RKO (cell line): ENCODE data around the gene LRP1-AS.
"Not testable (repeated sequence)": the region's sequence is repeated elsewhere in the genome, so short reads cannot be mapped to it uniquely, and the experiment has no call there.

ENCODE experiments used
- DNase-seq: peaks from one replicate; pipeline ENCODE4 v3.0.0-alpha.2; 2016; ENCODE audit warnings: low spot score

LRP1-AS gene

GRCh38 chr12:57139796-57140649, 7.4 kb downstream of the LRP1-AS start:
- no peak for DNase-seq

- no peak for DNase-seq
These were observed 8.7 kb downstream of the LRP1-AS start for GRCh38 chr12:57138526-57139272.

DNA sequence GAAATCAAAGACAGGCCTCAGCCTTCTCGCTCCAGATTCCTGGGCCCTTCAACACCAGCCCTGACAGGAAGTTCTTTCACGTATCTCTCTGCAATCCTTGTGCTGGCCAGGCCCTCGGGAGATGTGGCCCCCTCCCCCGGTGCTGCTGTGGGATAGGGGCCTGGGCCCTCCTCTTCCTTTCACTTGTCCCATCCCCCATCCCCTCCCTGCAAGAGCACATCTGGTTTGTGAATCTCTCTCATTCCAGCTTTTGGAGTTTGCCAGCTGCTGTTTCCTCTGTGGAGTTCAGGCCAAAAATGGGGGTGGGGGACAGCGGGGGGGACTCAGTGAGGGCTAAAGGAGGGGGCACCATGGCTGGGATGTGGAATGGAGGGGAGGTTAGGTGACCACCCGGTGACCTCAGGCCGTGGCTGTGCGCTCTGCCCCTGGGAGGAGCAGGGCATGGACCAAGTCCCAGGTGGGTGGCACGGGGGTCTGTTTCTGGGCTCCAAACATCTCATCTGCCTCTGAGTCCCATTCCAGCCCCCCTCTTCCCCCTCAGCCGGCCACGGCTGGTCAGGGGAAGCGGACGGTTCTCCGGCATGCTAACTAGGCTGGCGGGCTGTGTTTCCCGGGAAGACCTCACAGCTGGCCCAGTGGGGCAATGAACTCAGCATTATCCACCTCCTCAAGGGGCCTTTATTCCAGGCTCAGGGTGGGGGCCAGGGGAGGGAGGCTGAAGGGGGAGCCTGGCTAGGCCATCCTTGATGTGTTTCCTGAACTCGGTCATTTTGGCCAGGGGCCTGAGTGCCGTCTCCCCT, 11.7 kb downstream of the LRP1-AS start:
- DNase-seq: no peak

GRCh38 chr12:57134949-57135348, 12.5 kb downstream of the LRP1-AS start:
- no peak for DNase-seq

GRCh38 chr12:57133916-57134315, 13.5 kb downstream of the LRP1-AS start:
- no peak for DNase-seq

DNA sequence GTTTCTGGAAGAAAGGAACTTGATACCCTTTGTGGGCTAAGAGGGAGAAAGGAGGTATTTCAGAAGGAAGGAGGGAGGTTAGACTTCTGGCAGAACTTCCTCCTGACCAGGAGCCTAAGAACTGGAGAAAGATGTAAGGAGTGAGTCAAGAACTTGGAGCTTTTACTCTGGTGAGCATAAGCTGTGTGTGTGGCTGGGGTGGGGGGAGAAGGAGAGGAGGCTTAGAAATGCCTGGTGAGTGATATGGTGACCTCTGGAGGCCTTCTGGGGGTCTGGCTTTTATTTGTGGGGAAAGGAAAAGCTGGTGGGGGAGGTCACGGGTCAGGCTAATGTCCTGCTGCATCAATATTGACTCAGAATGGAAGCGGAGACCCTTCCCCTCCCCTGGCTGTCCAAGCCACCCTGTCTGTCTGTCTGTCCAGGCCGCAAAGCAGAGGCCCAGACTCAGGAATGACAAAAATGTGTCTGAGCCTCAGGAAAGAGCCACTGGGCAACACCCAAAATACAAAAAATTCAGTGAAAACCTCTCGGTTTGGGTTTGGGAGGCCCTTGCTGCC, 14.3 kb downstream of the LRP1-AS start:
- no peak for DNase-seq

DNA sequence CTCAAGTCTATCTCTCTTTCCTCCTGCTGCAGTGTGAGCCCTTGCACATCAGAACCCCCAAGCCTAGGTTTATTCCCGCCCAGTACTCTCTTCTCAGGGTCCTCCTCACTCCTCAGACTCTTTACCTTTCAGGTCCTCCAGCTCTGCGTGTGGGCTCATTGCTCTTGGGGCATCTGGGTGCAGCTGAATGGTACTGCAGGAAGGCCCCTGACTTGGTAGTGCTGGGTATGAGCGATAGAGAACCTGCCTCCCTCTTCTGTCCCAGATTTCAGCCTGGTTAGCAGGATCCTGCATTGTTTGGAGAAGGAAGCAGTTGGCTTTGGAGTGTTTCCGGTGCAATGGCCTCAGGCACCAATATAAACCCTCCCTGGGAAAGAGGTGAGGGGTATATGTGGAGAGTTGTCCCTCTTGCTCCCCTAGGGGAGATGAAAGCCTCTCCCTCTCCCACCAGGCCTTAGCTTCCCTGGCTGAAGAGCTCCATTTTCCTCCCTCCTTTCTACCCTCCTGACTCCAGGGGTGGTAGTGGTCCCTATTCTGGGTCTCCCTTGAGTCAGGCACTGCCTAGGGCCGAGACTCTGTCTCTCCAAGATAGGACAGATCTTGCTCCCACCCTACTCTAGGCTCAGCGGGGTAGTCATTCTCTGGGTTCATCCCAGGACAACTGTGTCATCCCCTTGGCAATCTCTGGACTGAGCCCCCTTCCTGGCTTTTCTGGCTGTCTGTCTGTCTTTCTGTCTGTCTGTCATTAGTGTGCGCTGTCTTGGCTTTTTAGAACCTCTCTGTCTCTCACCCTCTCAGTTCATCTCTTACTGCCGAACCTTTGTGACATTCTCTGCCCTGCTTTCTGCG, 15.3 kb downstream of the LRP1-AS start:
- DNase-seq: no peak

DNA sequence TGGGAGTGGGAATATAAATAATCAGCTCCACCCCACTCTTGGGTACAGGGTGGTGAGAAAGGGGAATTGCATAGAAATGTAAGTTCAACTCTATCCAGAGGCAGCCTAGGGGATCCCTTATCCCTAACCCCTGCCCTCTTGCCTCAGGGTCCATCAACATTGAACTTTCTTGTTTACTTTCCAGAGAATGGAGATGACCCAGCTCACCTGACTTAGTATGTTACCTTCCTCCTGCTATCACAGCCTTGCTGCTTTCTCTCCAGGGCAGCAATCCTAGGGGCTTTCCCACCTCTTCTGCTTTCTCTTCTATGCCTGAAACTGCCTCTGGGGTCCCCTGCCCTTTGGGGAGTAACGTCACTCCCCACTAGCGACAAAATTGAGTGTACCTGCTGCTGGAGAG, 16.5 kb downstream of the LRP1-AS start:
- no peak for DNase-seq

DNA sequence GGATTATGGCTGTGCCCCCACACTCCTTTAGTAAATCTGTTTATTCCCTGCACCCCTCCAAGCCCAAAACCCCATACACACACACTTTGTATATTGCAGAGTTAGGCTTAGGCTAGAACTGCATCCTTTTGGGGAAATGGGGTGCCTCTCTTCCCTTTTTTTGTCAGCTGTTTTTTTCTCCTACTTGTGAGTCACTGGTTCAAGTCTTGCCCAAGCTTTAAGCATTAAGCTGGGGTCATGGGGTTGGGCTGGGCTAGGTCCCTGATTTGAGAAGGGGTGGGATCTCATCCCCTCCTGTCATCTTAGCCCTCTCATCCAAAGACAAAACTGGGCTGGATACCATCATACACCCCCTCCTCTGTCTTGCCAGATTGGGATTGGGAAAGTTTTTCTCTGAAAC, 17.5 kb downstream of the LRP1-AS start:
- DNase-seq: peak; percentile 63

DNA sequence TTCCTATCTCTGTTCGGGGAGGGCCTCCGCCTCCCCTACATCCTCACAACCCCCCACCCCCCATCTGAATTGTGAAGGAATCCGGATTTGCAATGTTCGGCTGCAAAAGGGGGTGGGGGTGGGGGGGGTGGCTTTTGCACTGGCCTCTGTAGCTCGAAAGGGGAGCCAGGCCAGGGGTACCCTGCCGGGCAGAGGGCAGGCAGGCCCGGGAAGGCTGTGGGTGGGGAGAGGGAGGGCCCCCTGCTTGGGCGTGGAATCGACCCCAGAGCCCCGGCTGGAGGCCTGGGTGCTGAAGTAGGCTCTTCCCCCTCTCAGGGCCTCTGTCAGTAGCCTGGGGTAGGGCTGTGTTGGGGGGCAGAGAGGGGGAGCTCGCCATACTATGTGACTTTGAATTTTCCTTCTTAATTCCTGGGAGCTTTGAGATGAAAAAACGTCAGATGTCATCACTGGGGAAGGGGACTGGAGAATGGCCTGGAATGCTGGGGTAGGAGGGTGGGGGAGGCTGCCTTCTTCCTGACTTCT, 18.0 kb downstream of the LRP1-AS start:
- DNase-seq: no peak

DNA sequence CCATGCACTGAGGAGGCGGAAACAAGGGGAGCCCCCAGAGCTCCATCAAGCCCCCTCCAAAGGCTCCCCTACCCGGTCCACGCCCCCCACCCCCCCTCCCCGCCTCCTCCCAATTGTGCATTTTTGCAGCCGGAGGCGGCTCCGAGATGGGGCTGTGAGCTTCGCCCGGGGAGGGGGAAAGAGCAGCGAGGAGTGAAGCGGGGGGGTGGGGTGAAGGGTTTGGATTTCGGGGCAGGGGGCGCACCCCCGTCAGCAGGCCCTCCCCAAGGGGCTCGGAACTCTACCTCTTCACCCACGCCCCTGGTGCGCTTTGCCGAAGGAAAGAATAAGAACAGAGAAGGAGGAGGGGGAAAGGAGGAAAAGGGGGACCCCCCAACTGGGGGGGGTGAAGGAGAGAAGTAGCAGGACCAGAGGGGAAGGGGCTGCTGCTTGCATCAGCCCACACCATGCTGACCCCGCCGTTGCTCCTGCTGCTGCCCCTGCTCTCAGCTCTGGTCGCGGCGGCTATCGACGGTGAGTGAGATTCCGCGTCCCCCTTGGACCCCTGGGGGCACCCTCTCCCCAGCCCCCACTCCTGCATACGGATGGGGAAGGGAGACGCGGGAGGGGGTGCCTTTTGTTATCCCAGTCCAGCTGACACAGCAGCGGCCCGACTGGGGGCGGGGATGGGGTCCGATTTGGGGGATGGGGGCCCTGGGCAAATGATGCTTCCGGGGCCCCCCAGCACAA, 18.7 kb downstream of the LRP1-AS start:
- no peak for DNase-seq

DNA sequence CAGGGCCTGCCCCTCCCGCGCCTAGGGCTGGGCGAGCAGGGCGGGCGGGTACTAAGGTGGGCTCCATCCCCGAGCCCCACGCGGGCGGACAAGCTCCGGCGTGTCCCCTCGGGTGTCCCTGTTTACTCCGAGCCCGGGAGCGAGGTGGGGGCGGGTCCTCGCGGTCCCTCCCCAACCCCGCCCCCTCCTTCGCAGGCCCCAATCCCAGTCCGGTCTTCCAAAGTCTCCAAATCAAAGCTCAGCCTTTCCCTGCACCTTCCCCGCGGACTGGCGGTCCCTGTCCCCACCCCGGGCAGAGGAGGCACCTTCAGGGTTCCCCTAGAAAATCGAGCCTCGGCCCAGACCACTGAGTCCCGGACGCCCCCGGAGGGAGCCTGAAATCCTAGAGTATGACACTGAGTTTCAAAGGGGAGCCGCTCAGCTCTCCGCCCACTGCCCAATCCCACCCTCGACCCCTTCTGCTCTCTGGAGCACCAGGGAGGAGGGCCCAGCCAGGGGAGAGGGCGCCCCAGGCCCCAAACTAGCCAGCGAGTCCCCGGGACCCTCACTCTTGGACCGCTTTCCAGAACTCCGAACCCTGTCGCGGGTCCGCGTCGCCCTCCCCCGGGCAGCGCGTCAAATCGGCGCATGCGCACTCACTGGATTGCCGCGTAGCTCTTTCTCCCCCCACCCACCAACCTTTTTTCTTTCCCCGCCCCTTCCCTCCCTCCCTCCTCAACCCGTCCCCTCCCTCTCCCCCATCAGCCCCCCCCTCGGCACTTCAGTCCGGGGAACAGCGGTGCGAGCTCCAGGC, 19.5 kb downstream of the LRP1-AS start, which contains the start of gene LRP1:
TSS of gene LRP1 (plus strand) at position 758 of the 793 bp plus-strand sequence. CDS start 482 bp downstream, outside the sequence.
- DNase-seq: peak; percentile 76

DNA sequence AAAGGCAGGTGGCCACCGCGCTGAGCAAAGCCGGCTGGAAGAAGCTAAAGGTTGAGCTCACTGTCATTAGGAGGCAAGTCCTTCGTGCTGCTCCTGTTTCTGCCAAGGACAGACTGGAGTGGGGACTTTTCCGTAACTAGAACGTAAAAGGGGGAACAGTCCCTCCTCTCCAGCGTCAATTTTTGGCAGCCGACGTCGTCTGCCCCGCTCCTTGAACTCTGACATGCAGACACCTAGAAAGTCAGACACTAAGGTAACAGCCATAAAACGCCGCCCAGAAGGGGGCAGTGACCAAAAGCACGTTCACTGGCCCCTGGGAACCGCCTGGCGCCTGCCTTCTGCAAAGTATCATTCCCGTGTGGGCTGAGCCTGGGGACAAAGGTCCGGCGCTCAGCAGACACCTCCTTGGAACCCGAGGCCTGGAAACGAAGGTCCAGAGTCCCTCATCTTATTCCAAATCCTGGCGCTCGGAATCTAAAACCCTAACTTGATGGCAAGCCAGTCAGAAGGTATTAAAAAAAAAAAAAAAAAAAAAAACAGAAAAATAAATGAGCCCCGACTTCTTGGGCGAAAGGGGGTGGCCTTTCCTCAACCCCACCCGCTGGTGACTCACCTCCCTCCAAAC, 20.2 kb downstream of the LRP1-AS start:
- peak; percentile 76 for DNase-seq

- DNase-seq: no peak
These were observed 20.9 kb downstream of the LRP1-AS start for GRCh38 chr12:57126561-57126960.

DNA sequence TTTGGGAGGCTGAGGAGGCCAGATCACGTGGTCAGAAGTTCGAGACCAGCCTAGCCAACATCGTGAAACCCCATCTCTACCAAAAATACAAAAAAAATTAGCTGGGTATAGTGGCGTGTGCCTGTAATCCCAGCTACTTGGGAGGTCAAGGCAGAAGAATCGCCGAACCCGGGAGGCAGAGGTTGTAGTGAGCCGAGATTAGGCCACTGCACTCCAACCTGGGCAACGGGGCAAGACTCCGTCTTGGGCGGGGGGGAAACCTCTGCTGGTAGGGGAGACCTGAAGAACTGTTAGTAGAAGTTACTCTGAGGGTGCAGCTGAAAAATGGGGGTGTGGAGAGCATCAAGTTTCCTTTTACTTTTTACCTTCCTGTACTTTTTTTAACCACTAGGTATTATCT, 21.4 kb downstream of the LRP1-AS start:
- DNase-seq: no peak

DNA sequence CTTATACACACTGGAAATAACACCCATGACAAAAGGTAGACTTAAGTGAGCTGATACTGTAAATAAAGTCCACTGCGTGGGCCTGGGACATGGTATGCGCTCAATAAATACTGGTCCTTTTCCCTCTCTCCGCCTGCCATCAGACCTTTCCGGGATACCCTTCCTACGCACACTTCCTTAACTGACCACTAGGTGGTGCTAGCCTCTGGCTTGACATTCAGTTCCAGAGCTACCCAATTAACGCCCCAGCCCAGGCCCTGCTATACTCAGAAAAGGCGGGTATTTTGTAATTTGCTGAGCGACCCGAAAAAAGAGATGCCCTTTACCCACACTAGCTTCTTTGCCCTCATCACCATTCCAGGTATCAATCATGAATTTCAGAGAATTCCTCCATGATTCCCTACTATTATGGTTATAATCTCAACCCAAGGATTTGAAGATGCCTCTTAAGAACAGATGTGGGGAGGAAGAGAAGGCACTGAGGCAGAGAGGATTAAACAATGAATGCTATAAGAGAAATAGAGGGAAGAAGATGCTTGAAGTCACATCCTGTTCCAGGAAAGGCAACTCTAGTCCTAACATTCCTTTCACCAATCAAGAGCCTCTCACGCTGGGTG, 23.1 kb downstream of the LRP1-AS start:
- DNase-seq: peak; percentile 82

DNA sequence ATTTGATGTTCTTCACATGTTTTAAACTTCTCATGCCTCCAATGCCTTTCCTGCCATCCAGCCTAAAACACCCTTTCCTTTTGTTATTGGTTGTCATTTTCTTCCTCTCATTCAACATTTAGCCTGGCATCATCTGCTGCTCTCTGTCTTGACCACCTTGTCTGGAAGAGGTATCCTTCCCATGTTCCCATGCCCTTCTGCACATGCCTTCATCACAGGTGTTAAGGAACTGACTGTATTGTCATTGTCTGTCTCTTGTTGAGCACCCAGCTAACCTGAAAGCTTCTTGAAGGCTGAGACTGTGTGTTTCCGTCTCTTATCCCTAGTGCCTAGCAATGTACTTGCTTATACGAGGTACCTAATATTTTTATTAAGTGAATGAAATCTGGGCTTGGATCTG, 23.6 kb downstream of the LRP1-AS start:
- DNase-seq: no peak

- DNase-seq: not testable (repeated sequence)
These were observed 26.7 kb downstream of the LRP1-AS start for GRCh38 chr12:57120718-57121117.
